A549 (cell line): Measurements from ENCODE around the gene CABP2. TPM values are rescaled to one million over a fixed set of nuclear protein-coding genes. Genes with fewer than 3 reads are reported as not detected.

Experiments
- ATAC-seq, 2 experiments: fragments of 200-7000 bp in 1 of 2; fragments of >200 bp in 1 of 2; cut with Nextera tagmentation in 1 of 2; cut with Tn5 transposase in 1 of 2; 3 replicates each; pipeline versions ENCODE4 v1.8.0 to v1.9.1; 2018 to 2020; ENCODE audit warnings: mild to moderate bottlenecking in 1 of 2, moderate library complexity in 1 of 2
- CTCF ChIA-PET: fragments of 300-600 bp; sonication (Branson Sonifier 250); formaldehyde crosslinking; extraction: SDS; loops from one replicate; lab custom pipeline; 2021; ENCODE audit warnings: antibody characterized with exemption, inconsistent platforms; lab: Yijun Ruan, JAX
- POLR2A ChIA-PET: fragments of 350-600 bp; formaldehyde crosslinking; extraction: SDS; loops from one replicate; lab custom pipeline; 2021; ENCODE audit warnings: antibody characterized with exemption, inconsistent platforms; lab: Yijun Ruan, JAX
- DNase-seq, 2 experiments: peaks; one replicate each; pipeline versions ENCODE4 v3.0.0 to v3.0.0-alpha.2; 2011 to 2016; ENCODE audit warnings: low read depth in 1 of 2, low spot score in 1 of 2
- FAIRE-seq: peaks from 2 replicates; lab custom pipeline; 2011; peaks lifted over from hg19 to GRCh38; lab: Jason Lieb, UNC
- H3K27ac ChIP-seq, 2 experiments: fragments of >200 bp; sonication (Bioruptor Twin); formaldehyde crosslinking; 3 replicates each; pipeline ENCODE4 v1.5.1; 2016 to 2017
- H3K4me1 ChIP-seq: fragments of >200 bp; sonication (Bioruptor Twin); formaldehyde crosslinking; 3 replicates; pipeline ENCODE4 v1.6.1; 2016
- H3K4me2 ChIP-seq: fragments of >200 bp; sonication (Bioruptor Twin); formaldehyde crosslinking; 3 replicates; pipeline ENCODE4 v1.6.1; 2016
- H3K4me3 ChIP-seq: fragments of >200 bp; sonication (Bioruptor Twin); formaldehyde crosslinking; 3 replicates; pipeline ENCODE4 v1.5.1; 2016
- H3K9me3 ChIP-seq: fragments of >200 bp; sonication (Bioruptor Twin); formaldehyde crosslinking; 3 replicates; pipeline ENCODE4 v1.6.1; 2016
- BCL3 ChIP-seq: fragments of >200 bp; sonication (Bioruptor Twin); formaldehyde crosslinking; IDR thresholded peaks from 3 replicates; pipeline ENCODE4 v1.6.1; 2016
- CBX2 ChIP-seq: fragments of 200-600 bp; sonication (generic); IDR thresholded peaks from 2 replicates; pipeline ENCODE4 v1.6.1; 2016; ENCODE audit warnings: low read depth, mild to moderate bottlenecking, borderline replicate concordance
- CEBPB ChIP-seq, 2 experiments: fragments of >200 bp in 1 of 2; sonication (Bioruptor Twin) in 1 of 2; formaldehyde crosslinking in 1 of 2; IDR thresholded peaks; 2 replicates each; pipeline ENCODE4 v1.6.1; 2012 to 2016
- FOSB ChIP-seq: fragments of 250-450 bp; sonication (Bioruptor Pico); IDR thresholded peaks from 2 replicates; pipeline ENCODE4 v1.5.0; 2020; ENCODE audit warnings: mild to moderate bottlenecking, moderate library complexity
- FOXS1 ChIP-seq: fragments of 250-450 bp; sonication (Bioruptor Pico); IDR thresholded peaks from 2 replicates; pipeline ENCODE4 v1.5.0; 2020; ENCODE audit warnings: mild to moderate bottlenecking, moderate library complexity
- GATA3 ChIP-seq: IDR thresholded peaks from 2 replicates; pipeline ENCODE4 v1.6.1; 2012; ENCODE audit warnings: borderline replicate concordance
- HEYL ChIP-seq: fragments of 250-450 bp; sonication (Bioruptor Pico); IDR thresholded peaks from 2 replicates; pipeline ENCODE4 v1.8.0; 2021; ENCODE audit warnings: mild to moderate bottlenecking, moderate library complexity
- HMGXB4 ChIP-seq: fragments of 250-450 bp; sonication (Bioruptor Pico); IDR thresholded peaks from 2 replicates; pipeline ENCODE4 v1.5.0; 2021; ENCODE audit warnings: mild to moderate bottlenecking, moderate library complexity, borderline replicate concordance
- HOXA7 ChIP-seq: fragments of 250-450 bp; sonication (Bioruptor Pico); IDR thresholded peaks from 2 replicates; pipeline ENCODE4 v1.5.0; 2020; ENCODE audit warnings: mild to moderate bottlenecking, moderate library complexity
- KDM1A ChIP-seq: fragments of 200-600 bp; sonication (generic); IDR thresholded peaks from 2 replicates; pipeline ENCODE4 v1.6.1; 2016; ENCODE audit warnings: low read depth, mild to moderate bottlenecking
- KDM5A ChIP-seq: fragments of 200-600 bp; sonication (generic); IDR thresholded peaks from 2 replicates; pipeline ENCODE4 v1.6.1; 2016; ENCODE audit warnings: antibody characterized with exemption, mild to moderate bottlenecking
- MAZ ChIP-seq: fragments of 150-350 bp; IDR thresholded peaks from 2 replicates; pipeline ENCODE4 v1.6.1; 2014; ENCODE audit warnings: antibody characterized with exemption, low read depth, low read length, borderline replicate concordance
- POLR2AphosphoS2 ChIP-seq: conservative IDR thresholded peaks from 2 replicates; pipeline ENCODE4 v1.6.1; 2012; ENCODE audit warnings: low read length, improper control_type of control experiment, inconsistent platforms
- RARB ChIP-seq: fragments of 250-450 bp; sonication (Bioruptor Pico); IDR thresholded peaks from 2 replicates; pipeline ENCODE4 v1.8.0; 2021; ENCODE audit warnings: mild to moderate bottlenecking, moderate library complexity
- RCOR1 ChIP-seq: fragments of 150-350 bp; IDR thresholded peaks from 2 replicates; pipeline ENCODE4 v1.6.1; 2014; ENCODE audit warnings: antibody characterized with exemption, low read length, low read depth
- REST ChIP-seq: fragments of 200-600 bp; sonication (generic); IDR thresholded peaks from 2 replicates; pipeline ENCODE4 v1.6.1; 2016; ENCODE audit warnings: antibody characterized with exemption, mild to moderate bottlenecking, moderate library complexity
- RFX5 ChIP-seq: fragments of 450-650 bp; IDR thresholded peaks from 2 replicates; pipeline ENCODE4 v1.7.1; 2014; ENCODE audit warnings: antibody characterized with exemption, mild to moderate bottlenecking, moderate library complexity
- RNF2 ChIP-seq: fragments of 200-600 bp; sonication (generic); IDR thresholded peaks from 2 replicates; pipeline ENCODE4 v1.6.1; 2016; ENCODE audit warnings: low read depth, mild to moderate bottlenecking, antibody characterized with exemption, moderate library complexity, borderline replicate concordance
- SMC3 ChIP-seq: fragments of >200 bp; sonication (Bioruptor Twin); formaldehyde crosslinking; IDR thresholded peaks from 3 replicates; pipeline ENCODE4 v1.6.1; 2018; ENCODE audit warnings: inconsistent platforms
- TFCP2L1 ChIP-seq: fragments of 250-450 bp; sonication (Bioruptor Pico); IDR thresholded peaks from 2 replicates; pipeline ENCODE4 v1.5.0; 2021; ENCODE audit warnings: mild to moderate bottlenecking
- TP53 ChIP-seq: fragments of 250-450 bp; sonication (Bioruptor Pico); IDR thresholded peaks from 2 replicates; pipeline ENCODE4 v1.5.0; 2021; ENCODE audit warnings: mild to moderate bottlenecking, moderate library complexity
- ZC3H11A ChIP-seq: fragments of 450-650 bp; IDR thresholded peaks from 2 replicates; pipeline ENCODE4 v1.6.1; 2014; ENCODE audit warnings: antibody characterized with exemption, mild to moderate bottlenecking
- ZFP36 ChIP-seq: fragments of 450-650 bp; IDR thresholded peaks from 2 replicates; pipeline ENCODE4 v1.6.1; 2014; ENCODE audit warnings: borderline replicate concordance; ENCODE audit not compliant: partially characterized antibody
- WGBS: methylation state at CpG from one replicate; pipeline ENCODE4 v1.1.6; 2017; ENCODE audit errors: missing lambda C conversion rate; 5-methylcytosine and 5-hydroxymethylcytosine counted together
- polyA plus RNA-seq, 4 experiments: library from polyadenylated mRNA; depleted of rRNA in 3 of 4; stranded (reverse); fragments of >200 nt; fragmentation: RNase III in 1 of 4; extraction: RNeasy Plus Mini Kit Qiagen cat#74134 plus additional on column Dnase treatment in 1 of 4; gene quantifications; 2 replicates in 3 of 4; 3 replicates in 1 of 4; pipeline ENCODE4 v1.2.3, GENCODE V29; 2011 to 2017

CABP2 gene
- polyA plus RNA-seq, 2 of the 4 experiments (the other 2 are of a cell fraction), result not detected

- H3K4me1 ChIP-seq, result no peaks in the 10 kb centered on the region
- FAIRE-seq, result no peak
- DNase-seq, result no peak
- TF ChIP-seq POLR2AphosphoS2 (0 out of 2 replicates have a peak, but pooled peaks have one; percentile 14), CEBPB (IDR thresholded peaks at IDR 0.05) (no peak), HEYL (CRISPR knock-in tag) (no peak), RCOR1 (no peak), HOXA7 (CRISPR knock-in tag) (no peak), ZFP36 (no peak), KDM1A (no peak), GATA3 (no peak)
- ChIA-PET CTCF (interaction anchor here (1.0 to 2.8 kb wide), 4 partner anchors 52 to 145 kb away, joined by 3 to 10 read pairs (median 4); partner anchors contain the start of gene PPP1CA), POLR2A (interaction anchor here (1.3 kb wide), 1 partner anchor 8 kb away, joined by 5 read pairs; the partner anchor contains the start of gene AIP)
- peak in 1 of 2 experiments; percentile 3; a peak in 4 of 6 replicates for ATAC-seq
- H3K4me2 ChIP-seq, result no peak overlapping the region
- no peak overlapping the region for H3K27ac ChIP-seq
- 89% methylated on average over 10 of the region's 15 CpGs for WGBS
- no peaks in the 10 kb centered on the region for H3K9me3 ChIP-seq
- no peak overlapping the region for H3K4me3 ChIP-seq
Measured at GRCh38 chr11:67490727-67491065, 32.5 kb downstream of the CABP2 start.

- Histone ChIP-seq H3K27ac (no peak overlapping the region), H3K4me1 (no peaks in the 10 kb centered on the region), H3K4me3 (no peak overlapping the region), H3K4me2 (no peak overlapping the region)
- peak; percentile 25 to 40; a peak in 5 of 6 replicates for ATAC-seq
- 90% methylated on average over 21 of the region's 23 CpGs for WGBS
- POLR2A ChIA-PET, result no interaction called here
- TF ChIP-seq BCL3 (no peak), GATA3 (no peak), POLR2AphosphoS2 (peak; percentile 59; the same call in 1 of the 2 replicates), RCOR1 (no peak), KDM5A (no peak), HMGXB4 (no peak)
- TF ChIP-seq, all 56 proteins: peak for 1
- DNase-seq (no peak), FAIRE-seq (no peak)
- H3K9me3 ChIP-seq, result no peaks in the 10 kb centered on the region
- CTCF ChIA-PET, result interaction anchor here (1.0 to 2.6 kb wide), 3 partner anchors 51 to 139 kb away, joined by 3 to 7 read pairs (median 4); no protein-coding TSS in a partner anchor
Measured at GRCh38 chr11:67489885-67490726, 33.1 kb downstream of the CABP2 start.

GRCh38 chr11:67489203-67489884 lies 33.9 kb downstream of the CABP2 start:
- no peaks in the 10 kb centered on the region for H3K4me1 ChIP-seq
- ATAC-seq, result no peak
- H3K27ac ChIP-seq, result no peak overlapping the region
- WGBS, result 86% methylated on average over 12 of the region's 25 CpGs
- DNase-seq, result no peak
- POLR2A ChIA-PET, result no interaction called here
- CTCF ChIA-PET, result interaction anchor here (1.3 to 2.6 kb wide), 3 partner anchors 19 to 138 kb away, joined by 4 to 7 read pairs (median 6); no protein-coding TSS in a partner anchor
- TF ChIP-seq HEYL (CRISPR knock-in tag), result no peak
- TF ChIP-seq ZC3H11A, result no peak
- no peak for TF ChIP-seq KDM1A
- no peak for TF ChIP-seq RARB
- no peak for TF ChIP-seq REST
- no peak for TF ChIP-seq TP53
- no peak for TF ChIP-seq RNF2
- no peak for TF ChIP-seq RFX5
- no peak for TF ChIP-seq FOXS1 (CRISPR knock-in tag)
- no peak for TF ChIP-seq TFCP2L1 (CRISPR knock-in tag)
- TF ChIP-seq SMC3, result no peak
- no peak for TF ChIP-seq MAZ
- no peak for TF ChIP-seq FOSB (CRISPR knock-in tag)
- TF ChIP-seq CBX2, result no peak
- no peak overlapping the region for H3K4me3 ChIP-seq
- no peaks in the 10 kb centered on the region for H3K9me3 ChIP-seq
- no peak overlapping the region for H3K4me2 ChIP-seq
- no peak for FAIRE-seq
